ENCODE measurements around the gene ABCC6.

Gene ABCC6

DNA sequence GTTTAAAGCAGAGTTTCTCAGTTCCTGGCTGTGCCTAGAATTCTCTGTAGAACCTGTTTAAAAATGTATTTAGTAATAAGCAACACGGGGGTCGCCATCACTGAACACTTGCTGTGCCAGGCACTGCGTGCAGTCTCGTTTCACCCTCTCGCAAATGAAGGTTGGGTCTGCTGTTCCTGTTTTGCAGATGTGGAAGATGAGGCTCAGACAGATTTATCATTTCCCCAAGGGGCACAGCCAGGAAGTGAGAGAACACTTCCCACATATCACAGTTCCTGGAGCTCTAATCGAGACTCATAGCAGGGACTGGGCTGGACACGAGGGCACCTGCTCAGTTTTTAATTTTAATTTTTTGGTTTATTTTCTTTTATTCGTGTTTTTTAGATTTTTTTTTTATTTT lies 122.7 kb downstream of the ABCC6 start:
- Histone ChIP-seq H3K36me3 (replicated peaks in 1 of 2; ENCODE audit: control insufficient read depth in 2 of 2, insufficient read depth in 2 of 2, low read length in 2 of 2) (peaks cover 0 to 17% of the 10 kb centered on the region in 2 donors), H3K79me1 (ENCODE audit: low read depth, low read length) (no peaks in the 10 kb centered on the region), H3K4me1 (ENCODE audit: control insufficient read depth in 2 of 2, insufficient read depth in 1 of 2, low read depth in 1 of 2, low read length in 2 of 2) (peaks cover 4 to 5% of the 10 kb centered on the region in 2 donors), H3K9me3 (replicated peaks in 1 of 2; ENCODE audit: control insufficient read depth in 2 of 2, insufficient read depth in 1 of 2, low read depth in 1 of 2, low read length in 2 of 2) (peaks cover 0 to 2% of the 10 kb centered on the region in 2 donors), H2BK12ac (ENCODE audit: low read length) (no peak overlapping the region), H2BK5ac (ENCODE audit: low read length) (no peak overlapping the region), H3K18ac (ENCODE audit: low read length) (no peak overlapping the region), H2BK15ac (ENCODE audit: low read length) (no peak overlapping the region), H3K4me2 (ENCODE audit: insufficient read depth, low read length, poor library complexity, severe bottlenecking) (no peak overlapping the region), H3K27me3 (ENCODE audit: control insufficient read depth in 3 of 3, insufficient read depth in 3 of 3, low read depth in 1 of 3, low read length in 3 of 3) (no peaks in the 10 kb centered on the region), H4K8ac (ENCODE audit: low read depth, low read length) (no peak overlapping the region), H2AFZ (ENCODE audit: low read length) (no peak overlapping the region), H3K4ac (ENCODE audit: low read length) (no peak overlapping the region), H3K9ac (ENCODE audit: low read depth, low read length, poor library complexity) (no peak overlapping the region), H4K91ac (ENCODE audit: low read depth, low read length, poor library complexity) (no peak overlapping the region), H2AK5ac (ENCODE audit: low read depth, low read length) (no peak overlapping the region), H3K23ac (ENCODE audit: low read depth, low read length, poor library complexity) (no peak overlapping the region), H3K4me3 (ENCODE audit: low read length in 2 of 2) (no peak overlapping the region), H3K14ac (ENCODE audit: low read length) (no peak overlapping the region), H3K27ac (replicated peaks; ENCODE audit: low read length) (no peak overlapping the region), H2BK120ac (ENCODE audit: low read depth, low read length) (no peak overlapping the region)
- DNase-seq (ENCODE audit: low spot score) = no peak
- no CpG with 5 or more reads among the region's 8 CpGs for WGBS, 2 donors (ENCODE audit: extremely low coverage in 2 of 2, insufficient read length in 2 of 2, insufficient replicate concordance in 1 of 2)

DNA sequence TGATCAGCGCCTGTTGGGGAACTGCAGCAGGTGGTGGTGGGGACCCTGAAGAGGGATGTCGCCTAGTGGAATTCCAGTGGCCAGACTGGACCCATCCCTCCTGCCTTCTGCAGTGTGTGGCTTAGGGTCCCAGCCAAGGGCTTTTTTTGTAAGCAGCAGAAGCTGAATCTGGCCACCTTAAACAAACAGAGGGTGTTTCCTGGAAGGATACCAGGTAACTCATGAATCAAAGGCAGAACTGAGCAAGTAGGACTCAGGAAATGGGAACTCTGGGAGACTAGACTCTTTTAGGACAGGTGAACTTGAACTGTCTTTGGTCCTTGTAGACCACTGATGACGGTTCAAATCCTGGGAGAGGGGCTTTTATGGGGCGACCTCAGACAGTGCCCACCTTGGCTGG lies 124.0 kb downstream of the ABCC6 start:
- Histone ChIP-seq H3K18ac (ENCODE audit: low read length) (no peak overlapping the region), H3K4me3 (ENCODE audit: low read length in 2 of 2) (no peak overlapping the region), H3K9me3 (replicated peaks in 1 of 2; ENCODE audit: control insufficient read depth in 2 of 2, insufficient read depth in 1 of 2, low read depth in 1 of 2, low read length in 2 of 2) (peaks cover 0 to 2% of the 10 kb centered on the region in 2 donors), H3K4me2 (ENCODE audit: insufficient read depth, low read length, poor library complexity, severe bottlenecking) (no peak overlapping the region), H2AK5ac (ENCODE audit: low read depth, low read length) (no peak overlapping the region), H3K27ac (replicated peaks; ENCODE audit: low read length) (no peak overlapping the region), H3K23ac (ENCODE audit: low read depth, low read length, poor library complexity) (no peak overlapping the region), H2BK15ac (ENCODE audit: low read length) (no peak overlapping the region), H3K9ac (ENCODE audit: low read depth, low read length, poor library complexity) (no peak overlapping the region), H2BK5ac (ENCODE audit: low read length) (no peak overlapping the region), H3K4me1 (ENCODE audit: control insufficient read depth in 2 of 2, insufficient read depth in 1 of 2, low read depth in 1 of 2, low read length in 2 of 2) (peaks cover 4 to 5% of the 10 kb centered on the region in 2 donors), H4K8ac (ENCODE audit: low read depth, low read length) (no peak overlapping the region), H3K36me3 (replicated peaks in 1 of 2; ENCODE audit: control insufficient read depth in 2 of 2, insufficient read depth in 2 of 2, low read length in 2 of 2) (peaks cover 0 to 16% of the 10 kb centered on the region in 2 donors), H3K14ac (ENCODE audit: low read length) (no peak overlapping the region), H3K4ac (ENCODE audit: low read length) (no peak overlapping the region), H2BK120ac (ENCODE audit: low read depth, low read length) (no peak overlapping the region), H2BK12ac (ENCODE audit: low read length) (no peak overlapping the region), H3K79me1 (ENCODE audit: low read depth, low read length) (no peaks in the 10 kb centered on the region), H4K91ac (ENCODE audit: low read depth, low read length, poor library complexity) (no peak overlapping the region), H3K27me3 (ENCODE audit: control insufficient read depth in 3 of 3, insufficient read depth in 3 of 3, low read depth in 1 of 3, low read length in 3 of 3) (no peaks in the 10 kb centered on the region), H2AFZ (ENCODE audit: low read length) (no peak overlapping the region)
- WGBS, 2 donors (ENCODE audit: extremely low coverage in 2 of 2, insufficient read length in 2 of 2, insufficient replicate concordance in 1 of 2) = no CpG with 5 or more reads among the region's 4 CpGs
- no peak for DNase-seq (ENCODE audit: low spot score)
